HG03097 (cell line): ENCODE data around the gene ARL4A.
"Not testable (repeated sequence)": the region's sequence is repeated elsewhere in the genome, so short reads cannot be mapped to it uniquely, and the experiment has no call there.

Experiments used
- ATAC-seq: cut with Tn5 transposase; IDR thresholded peaks from one replicate; pipeline ENCODE4 v1.9.1; 2021; ENCODE audit not compliant: unreplicated experiment, low FRiP score

Gene ARL4A, protein sequence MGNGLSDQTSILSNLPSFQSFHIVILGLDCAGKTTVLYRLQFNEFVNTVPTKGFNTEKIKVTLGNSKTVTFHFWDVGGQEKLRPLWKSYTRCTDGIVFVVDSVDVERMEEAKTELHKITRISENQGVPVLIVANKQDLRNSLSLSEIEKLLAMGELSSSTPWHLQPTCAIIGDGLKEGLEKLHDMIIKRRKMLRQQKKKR

GRCh38 chr7:12686891-12687717 lies at the start of gene ARL4A:
Gene ARL4A (plus strand): TSS chr7:12687633. CDS start chr7:12688255, 622 bp downstream.
- ATAC-seq: peak; percentile 90

GRCh38 chr7:12637819-12638592 lies 49.4 kb upstream of the ARL4A start:
- ATAC-seq: peak; percentile 54

GRCh38 chr7:12638851-12639456 lies 48.5 kb upstream of the ARL4A start:
- ATAC-seq: no peak

GRCh38 chr7:12640299-12641096 lies 46.9 kb upstream of the ARL4A start:
- no peak for ATAC-seq

DNA sequence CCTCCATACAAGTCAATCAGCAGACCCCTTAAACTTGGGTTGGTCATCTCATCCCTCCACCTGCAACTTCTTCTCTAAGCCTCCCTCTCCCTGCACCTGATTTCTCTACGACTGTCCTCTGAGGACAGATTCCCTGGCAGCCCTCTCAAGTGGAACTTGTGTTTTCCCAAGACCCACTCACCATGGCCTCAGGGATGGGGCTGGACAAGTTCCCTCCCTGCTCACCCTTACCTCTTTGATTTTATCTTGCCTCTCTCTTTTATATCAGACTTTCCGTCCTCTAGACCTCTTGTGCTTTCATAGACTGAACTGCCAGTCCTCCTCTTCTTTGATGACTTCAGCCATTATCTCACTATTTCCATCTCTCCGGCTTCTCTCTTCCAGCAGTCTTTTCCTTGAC lies 46.2 kb upstream of the ARL4A start:
- no peak for ATAC-seq

- no peak for ATAC-seq
Observed at GRCh38 chr7:12642508-12642907, 44.9 kb upstream of the ARL4A start.

DNA sequence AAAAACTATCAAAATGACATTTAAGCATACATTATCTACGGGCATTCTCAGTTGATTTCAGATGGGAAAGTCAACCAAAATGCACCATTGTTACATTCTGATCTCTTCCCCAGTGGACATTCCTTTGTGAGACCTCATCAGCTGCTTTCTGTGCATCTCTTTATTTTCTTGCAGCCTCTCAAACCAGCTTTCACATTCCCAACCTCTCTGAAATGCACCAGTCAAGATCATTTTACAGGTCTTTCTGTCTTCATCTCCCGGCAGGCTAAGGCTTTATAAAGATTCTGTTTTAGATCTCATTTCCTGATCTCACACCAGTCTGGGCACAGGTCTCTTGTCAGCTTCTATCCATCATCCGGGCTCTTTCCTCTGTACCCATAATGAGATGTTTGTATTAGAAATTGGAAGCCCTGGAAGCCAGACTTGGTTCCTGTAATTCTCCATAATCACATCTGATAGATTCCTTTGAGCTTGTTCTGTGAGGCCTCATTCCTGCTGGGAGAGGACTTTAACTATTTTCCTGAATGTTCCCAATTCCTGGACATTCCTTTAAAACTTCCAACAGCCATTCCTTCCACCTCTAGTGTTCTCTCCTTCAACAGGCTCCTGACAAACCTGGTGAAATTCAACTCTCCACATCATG lies 44.3 kb upstream of the ARL4A start:
- no peak for ATAC-seq

DNA sequence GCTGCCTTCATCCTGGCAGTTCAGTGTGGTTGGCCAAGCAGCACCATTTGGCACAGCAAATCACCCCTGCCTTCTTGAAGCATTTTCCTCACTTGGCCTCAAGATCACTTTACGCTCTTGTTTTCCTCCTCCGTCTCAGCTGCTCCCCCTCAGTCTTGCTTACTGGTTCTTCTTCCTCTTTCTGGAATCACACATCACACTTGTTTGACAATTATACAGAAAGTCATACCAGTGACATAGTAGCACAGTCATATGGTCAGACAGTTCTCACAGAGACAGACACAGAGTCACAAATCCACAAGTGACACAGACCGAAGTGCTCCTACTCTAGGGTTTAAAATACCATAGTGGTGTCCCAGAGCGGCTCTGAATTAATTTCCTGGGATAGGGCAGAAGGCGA lies 43.8 kb upstream of the ARL4A start:
- no peak for ATAC-seq

GRCh38 chr7:12645212-12645611 lies 42.2 kb upstream of the ARL4A start:
- ATAC-seq: not testable (repeated sequence)

GRCh38 chr7:12646139-12646538 lies 41.3 kb upstream of the ARL4A start:
- no peak for ATAC-seq

GRCh38 chr7:12647364-12648219 lies 39.8 kb upstream of the ARL4A start:
- no peak for ATAC-seq

DNA sequence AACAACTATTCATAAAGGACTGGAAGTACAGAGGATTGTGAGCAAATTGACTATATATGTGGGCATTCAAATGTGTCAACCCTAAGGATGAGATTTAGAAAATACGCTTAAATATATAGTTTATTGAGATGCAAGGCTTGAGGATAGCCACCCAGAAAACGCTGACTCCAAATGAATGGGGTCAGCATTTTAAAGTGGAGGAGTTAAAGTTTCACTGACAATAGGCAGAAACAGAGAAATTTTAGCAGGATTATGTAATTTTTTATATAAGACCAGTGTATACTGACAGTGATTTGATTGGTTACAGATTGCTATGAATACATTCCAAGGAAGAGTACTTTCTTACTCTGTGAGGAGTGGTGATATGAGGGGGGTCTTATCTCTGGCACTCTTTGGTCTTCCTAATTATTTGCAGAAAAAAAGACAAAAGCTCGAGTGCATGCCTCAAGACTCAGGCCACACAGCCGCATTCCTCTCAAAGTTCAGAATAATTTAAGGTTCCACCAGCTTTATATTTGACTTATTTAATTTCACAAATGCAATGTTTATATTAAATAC lies 38.6 kb upstream of the ARL4A start:
- ATAC-seq: no peak

DNA sequence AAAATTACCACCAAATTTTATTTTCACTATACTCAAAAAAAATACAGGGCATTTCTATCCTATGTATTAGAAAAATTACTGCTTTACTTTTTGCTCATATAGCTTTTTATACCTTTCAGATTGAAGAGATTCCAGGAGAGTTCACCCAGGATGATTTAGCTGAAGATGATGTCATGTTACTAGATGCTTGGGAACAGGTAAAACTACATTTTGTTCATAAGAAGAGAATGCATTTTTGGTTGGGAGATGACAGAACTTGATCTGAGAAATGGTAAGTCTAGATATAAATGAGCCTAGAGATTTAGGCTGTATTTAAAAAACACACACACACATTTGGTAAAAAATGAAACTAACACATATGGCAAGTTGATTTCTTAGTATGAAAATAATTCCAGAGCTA lies 38.1 kb upstream of the ARL4A start:
- no peak for ATAC-seq

GRCh38 chr7:12650080-12650479 lies 37.4 kb upstream of the ARL4A start:
- no peak for ATAC-seq

- no peak for ATAC-seq
Observed at GRCh38 chr7:12653110-12653509, 34.3 kb upstream of the ARL4A start.

GRCh38 chr7:12653518-12653917 lies 33.9 kb upstream of the ARL4A start:
- ATAC-seq: no peak

GRCh38 chr7:12655161-12655560 lies 32.3 kb upstream of the ARL4A start:
- ATAC-seq: no peak

GRCh38 chr7:12660423-12660822 lies 27.0 kb upstream of the ARL4A start:
- ATAC-seq: not testable (repeated sequence)
